GM12892 (cell line): ENCODE measurements around the gene COLQ. TPM values are rescaled to one million over a fixed set of nuclear protein-coding genes. Genes with fewer than 3 reads are reported as not detected.
A peak's percentile ranks its signal among the peaks of the same experiment; 100 is the strongest.

Experiments
- DNase-seq: peaks from one replicate; pipeline ENCODE4 v3.0.0; 2011; ENCODE audit not compliant: insufficient read length
- FAIRE-seq: peaks from 2 replicates; lab custom pipeline; 2011; peaks lifted over from hg19 to GRCh38; lab: Jason Lieb, UNC
- POLR2A ChIP-seq: IDR thresholded peaks from 2 replicates; pipeline ENCODE4 v1.6.1; 2011; ENCODE audit warnings: low read depth, low read length, control low read depth
- POLR2AphosphoS5 ChIP-seq: IDR thresholded peaks from 2 replicates; pipeline ENCODE4 v1.6.1; 2011; ENCODE audit warnings: low read depth, low read length, control low read depth
- TAF1 ChIP-seq: IDR thresholded peaks from 2 replicates; pipeline ENCODE4 v1.6.1; 2011; ENCODE audit warnings: low read depth, mild to moderate bottlenecking, control low read depth, low read length, borderline replicate concordance
- polyA plus RNA-seq: library from polyadenylated mRNA; unstranded; fragments of >200 nt; gene quantifications from one replicate; pipeline ENCODE4 v1.2.1, GENCODE V29; 2012; ENCODE audit warnings: missing spikeins, inconsistent platforms; ENCODE audit not compliant: missing spikeins

The COLQ gene
- polyA plus RNA-seq = 0.57 TPM

DNA sequence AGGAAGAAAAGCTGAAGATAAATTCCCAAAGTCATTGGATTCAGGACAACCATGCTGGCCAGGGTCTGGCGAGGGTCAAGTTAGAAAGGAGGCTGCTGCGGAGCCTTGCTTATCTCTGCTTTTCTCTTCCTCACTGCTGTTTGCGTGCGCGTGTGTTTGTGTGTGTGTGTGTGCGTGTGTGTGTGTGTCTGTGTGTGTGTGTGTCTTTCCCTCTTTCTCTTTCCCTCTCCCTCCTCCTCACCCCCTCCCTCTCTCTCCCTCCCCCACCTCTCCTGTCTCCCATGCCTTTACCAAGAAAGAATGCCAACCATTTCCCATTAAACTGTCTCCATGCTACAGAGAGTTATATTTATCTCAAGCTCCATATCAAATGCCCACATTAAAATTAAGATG lies at the start of gene COLQ:
COLQ (minus strand) TSS at position 134 of the 393 bp plus-strand sequence; CDS start at position 53, 81 bp downstream.
- no peak for TF ChIP-seq POLR2A
- no peak for TF ChIP-seq POLR2AphosphoS5
- TF ChIP-seq TAF1 = no peak
- no peak for FAIRE-seq
- no peak for DNase-seq

DNA sequence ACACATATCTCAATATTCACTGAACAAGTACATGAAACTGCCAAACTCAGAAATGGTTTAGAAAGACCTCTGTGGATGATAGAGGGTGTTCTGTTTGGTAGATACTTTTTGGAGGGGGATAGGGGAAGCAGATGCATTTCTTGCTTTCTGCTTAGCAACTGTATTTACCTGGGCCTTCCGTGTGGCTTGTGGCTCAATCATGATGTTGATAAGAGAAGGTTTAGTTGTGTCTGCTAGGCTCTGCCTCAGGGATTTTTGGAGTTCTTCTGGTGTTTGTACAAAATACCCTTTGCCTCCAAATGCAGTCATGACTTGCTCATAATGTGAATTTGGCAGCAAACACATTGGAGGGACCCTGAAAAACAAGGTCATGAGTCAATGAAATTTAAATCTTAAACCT lies 41.7 kb upstream of the COLQ start:
- TF ChIP-seq TAF1 (no peak), POLR2AphosphoS5 (no peak)
- DNase-seq (no peak), FAIRE-seq (no peak)

DNA sequence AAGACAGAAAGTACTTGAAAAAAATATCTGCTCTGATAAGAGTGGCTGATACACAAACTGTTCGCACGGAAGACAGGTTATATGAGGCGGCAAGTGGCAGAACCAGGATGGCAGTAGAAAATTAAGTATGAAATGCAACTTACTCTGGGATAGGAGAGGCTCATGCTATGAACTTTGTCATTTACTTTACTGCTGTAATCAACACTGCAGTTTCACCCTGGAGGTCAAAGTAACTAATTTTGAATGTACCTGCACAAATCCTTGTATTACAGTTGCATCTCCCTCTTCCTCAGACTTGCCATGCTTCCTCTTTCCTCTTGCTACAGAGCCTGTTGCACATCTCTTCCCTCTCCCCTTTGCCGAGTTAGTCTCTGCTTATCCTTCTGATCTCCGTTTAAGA lies 41.1 kb upstream of the COLQ start:
- DNase-seq (no peak), FAIRE-seq (no peak)
- TF ChIP-seq TAF1 (no peak), POLR2A (no peak), POLR2AphosphoS5 (no peak)

- FAIRE-seq (no peak), DNase-seq (no peak)
- TF ChIP-seq POLR2A = no peak
Measured at GRCh38 chr3:15558581-15558980, 37.1 kb upstream of the COLQ start.

DNA sequence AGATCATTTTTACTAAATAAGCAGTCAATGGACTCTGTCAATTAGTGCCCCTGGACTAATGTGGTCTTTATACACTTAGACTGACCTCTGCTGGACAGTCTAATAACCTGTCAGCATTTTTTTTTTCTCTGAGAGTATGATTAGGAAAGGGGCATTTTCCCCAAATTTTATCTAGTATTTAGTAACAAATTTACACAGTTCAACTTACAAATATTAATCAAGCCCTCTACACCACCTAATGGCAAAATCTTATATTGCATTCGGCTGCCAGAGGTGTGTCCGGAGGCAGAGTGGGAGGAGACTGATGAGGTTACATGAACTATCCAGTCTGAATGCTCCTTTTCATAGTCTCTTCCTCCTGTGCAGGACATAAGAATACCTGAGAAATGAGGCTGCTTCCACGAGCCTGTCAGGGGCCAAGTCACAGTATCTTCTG lies 36.0 kb upstream of the COLQ start:
- no peak for DNase-seq
- TF ChIP-seq TAF1 (no peak), POLR2A (no peak), POLR2AphosphoS5 (no peak)
- FAIRE-seq = peak; percentile 81

DNA sequence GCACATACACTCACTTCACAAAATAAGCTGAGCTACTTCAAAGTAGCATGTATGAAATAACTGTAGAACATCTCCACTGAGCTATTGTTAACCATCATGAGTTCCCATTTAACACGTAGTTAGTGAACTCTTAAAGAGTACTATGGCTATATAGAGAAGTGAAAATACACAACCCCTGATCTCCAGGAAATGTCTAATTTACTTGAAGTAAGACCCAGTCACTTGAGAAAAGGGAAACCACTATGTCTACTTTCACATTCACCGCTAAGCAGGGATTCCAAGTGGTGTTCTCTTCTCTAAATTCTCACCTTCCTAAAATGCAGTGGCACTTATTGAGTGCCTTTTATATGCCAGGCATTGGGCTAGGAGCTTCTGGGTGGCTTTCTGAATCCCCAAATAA lies 35.0 kb upstream of the COLQ start:
- DNase-seq (no peak), FAIRE-seq (peak; percentile 89)
- TF ChIP-seq POLR2AphosphoS5 = no peak
- no peak for TF ChIP-seq TAF1

DNA sequence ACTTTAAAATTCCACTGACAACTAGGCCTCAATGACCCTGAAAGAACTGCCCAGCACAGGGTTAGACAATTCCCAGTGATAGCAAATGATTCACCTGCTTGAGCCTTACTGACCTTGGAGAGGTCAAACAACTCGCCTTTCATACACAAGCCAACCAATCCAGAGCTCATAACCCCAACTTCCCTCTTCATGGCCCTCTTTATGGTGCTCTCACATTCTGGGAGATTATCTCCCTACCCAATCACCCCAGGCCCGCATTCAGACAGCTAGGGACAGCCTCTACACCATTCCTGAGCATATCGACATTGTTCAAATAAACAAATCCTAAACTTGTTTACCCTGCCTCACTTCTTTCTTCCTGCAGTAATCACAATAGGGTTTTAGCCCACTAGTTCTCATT lies 32.2 kb upstream of the COLQ start:
- FAIRE-seq (no peak), DNase-seq (no peak)
- TF ChIP-seq TAF1 = no peak
- no peak for TF ChIP-seq POLR2AphosphoS5
- TF ChIP-seq POLR2A = no peak

GRCh38 chr3:15551902-15552301 lies 30.4 kb upstream of the COLQ start:
- no peak for FAIRE-seq
- no peak for TF ChIP-seq POLR2A
- no peak for TF ChIP-seq POLR2AphosphoS5
- no peak for TF ChIP-seq TAF1
- no peak for DNase-seq

- no peak for DNase-seq
- TF ChIP-seq TAF1 (no peak), POLR2A (no peak), POLR2AphosphoS5 (no peak)
- FAIRE-seq = no peak
Measured at GRCh38 chr3:15549846-15550245, 28.3 kb upstream of the COLQ start.

DNA sequence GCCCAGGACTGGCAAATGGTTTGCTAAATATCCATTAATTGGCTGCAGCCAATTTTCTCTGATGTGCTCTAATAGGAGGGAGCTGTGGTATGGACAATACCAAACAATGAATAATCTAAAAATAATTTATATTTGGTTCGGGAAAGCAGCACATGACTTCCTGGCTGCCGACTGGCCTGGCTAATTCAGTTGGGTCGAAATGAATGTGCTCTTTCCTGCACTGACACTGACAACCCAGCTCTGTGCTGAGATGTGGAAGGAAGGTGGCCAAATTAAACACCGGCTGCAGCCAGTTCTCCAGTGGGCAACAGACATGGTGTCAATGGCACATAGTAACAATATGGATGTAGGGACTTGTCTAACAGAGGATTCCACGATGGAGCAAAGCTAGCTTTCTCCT lies 21.1 kb upstream of the COLQ start:
- TF ChIP-seq POLR2AphosphoS5 (no peak), TAF1 (no peak)
- DNase-seq (no peak), FAIRE-seq (no peak)

- FAIRE-seq = no peak
- no peak for DNase-seq
- TF ChIP-seq POLR2AphosphoS5 = no peak
- no peak for TF ChIP-seq TAF1
- TF ChIP-seq POLR2A = no peak
Measured at GRCh38 chr3:15541371-15541770, 19.9 kb upstream of the COLQ start.

- DNase-seq = no peak
- no peak for TF ChIP-seq TAF1
- no peak for FAIRE-seq
Measured at GRCh38 chr3:15539066-15539465, 17.6 kb upstream of the COLQ start.

DNA sequence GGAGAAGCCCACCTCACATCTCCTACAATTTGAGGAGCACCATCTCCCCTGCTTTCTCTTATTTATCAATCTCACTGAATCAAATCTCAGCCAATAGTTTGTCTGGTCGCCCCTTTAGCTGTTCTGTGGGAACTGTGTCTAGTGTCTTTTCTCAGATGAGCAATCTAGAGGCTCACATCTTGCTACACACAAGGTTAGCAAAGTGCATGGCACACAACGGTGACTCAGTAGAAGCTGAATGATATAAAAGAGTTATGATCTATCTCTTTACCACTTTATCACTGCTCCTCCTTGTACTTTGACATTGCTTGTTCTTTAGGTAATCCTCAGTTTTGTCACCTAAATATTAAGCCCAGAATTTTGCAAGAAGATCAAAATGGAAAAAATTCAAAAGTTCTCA lies 16.8 kb upstream of the COLQ start:
- FAIRE-seq = no peak
- DNase-seq = no peak
- no peak for TF ChIP-seq POLR2A
- no peak for TF ChIP-seq POLR2AphosphoS5
- TF ChIP-seq TAF1 = no peak

- FAIRE-seq = no peak
- no peak for DNase-seq
Measured at GRCh38 chr3:15536856-15537255, 15.3 kb upstream of the COLQ start.

More at GRCh38 chr3:15536856-15537255, 15.3 kb upstream of the COLQ start:
- TF ChIP-seq TAF1 = no peak
- no peak for TF ChIP-seq POLR2A
- no peak for TF ChIP-seq POLR2AphosphoS5
